Hepatocyte (in vitro differentiated cells): Measurements from ENCODE around the gene TGFB1. TPM values are rescaled to one million over a fixed set of nuclear protein-coding genes. Genes with fewer than 3 reads are reported as not detected.
"Not testable (repeated sequence)": the region's sequence is repeated elsewhere in the genome, so short reads cannot be mapped to it uniquely, and the experiment has no call there.

Experiments
- DNase-seq: peaks from one replicate; pipeline ENCODE4 v3.0.0-alpha.2; 2016; ENCODE audit warnings: low spot score
- H2AFZ ChIP-seq: fragments of 200-600 bp; sonication (generic); 2 replicates; pipeline ENCODE4 v1.6.0; 2016; ENCODE audit warnings: antibody characterized with exemption, mild to moderate bottlenecking
- H3K27ac ChIP-seq: fragments of 200-600 bp; sonication (generic); 2 replicates; pipeline ENCODE4 v1.5.1; 2016; ENCODE audit warnings: mild to moderate bottlenecking
- H3K27me3 ChIP-seq: fragments of 200-600 bp; sonication (generic); 2 replicates; pipeline ENCODE4 v1.6.1; 2016
- H3K36me3 ChIP-seq: fragments of 200-600 bp; sonication (generic); replicated peaks from 2 replicates; pipeline ENCODE4 v1.5.1; 2016; ENCODE audit warnings: low read depth; ENCODE audit not compliant: insufficient read depth
- H3K4me1 ChIP-seq: fragments of 200-600 bp; sonication (generic); 2 replicates; pipeline ENCODE4 v1.5.1; 2016; ENCODE audit warnings: mild to moderate bottlenecking, moderate library complexity; ENCODE audit not compliant: insufficient read depth
- H3K4me2 ChIP-seq: fragments of 200-600 bp; sonication (generic); 2 replicates; pipeline ENCODE4 v1.6.0; 2016
- H3K4me3 ChIP-seq: fragments of 200-600 bp; sonication (generic); 2 replicates; pipeline ENCODE4 v1.5.1; 2016; ENCODE audit warnings: mild to moderate bottlenecking
- H3K79me2 ChIP-seq: fragments of 200-600 bp; sonication (generic); 2 replicates; pipeline ENCODE4 v1.6.0; 2017; ENCODE audit warnings: mild to moderate bottlenecking
- H3K9me2 ChIP-seq: fragments of 200-600 bp; sonication (generic); replicated peaks from 2 replicates; pipeline ENCODE4 v1.6.0; 2017; ENCODE audit warnings: mild to moderate bottlenecking; ENCODE audit not compliant: insufficient read depth
- H3K9me3 ChIP-seq: fragments of 200-600 bp; sonication (generic); 2 replicates; pipeline ENCODE4 v1.5.1; 2016; ENCODE audit warnings: low read depth, mild to moderate bottlenecking
- H4K20me1 ChIP-seq: fragments of 200-600 bp; sonication (generic); 2 replicates; pipeline ENCODE4 v1.6.0; 2016; ENCODE audit warnings: mild to moderate bottlenecking; ENCODE audit not compliant: insufficient read depth, poor library complexity, severe bottlenecking
- EZH2 ChIP-seq: fragments of 200-600 bp; sonication (generic); IDR thresholded peaks from 2 replicates; pipeline ENCODE4 v1.6.1; 2016; ENCODE audit warnings: antibody characterized with exemption, mild to moderate bottlenecking, borderline replicate concordance
- EZH2phosphoT487 ChIP-seq: fragments of 200-600 bp; sonication (generic); IDR thresholded peaks from one replicate; pipeline ENCODE4 v1.6.1; 2018; ENCODE audit warnings: antibody characterized with exemption, mild to moderate bottlenecking, low read depth, moderate library complexity; ENCODE audit not compliant: unreplicated experiment, severe bottlenecking
- WGBS: methylation state at CpG from one replicate; pipeline ENCODE4 v1.1.6; 2016; ENCODE audit warnings: low lambda C conversion rate; ENCODE audit errors: missing lambda C conversion rate; 5-methylcytosine and 5-hydroxymethylcytosine counted together
- polyA plus RNA-seq: library from polyadenylated mRNA; unstranded; fragments of >200 nt; fragmentation: Nextera tagmentation; extraction: Ambion mirVana; gene quantifications from 2 replicates; pipeline ENCODE4 v1.2.1, GENCODE V29; 2016
- total RNA-seq: library from RNA; depleted of rRNA; stranded (reverse); fragments of >200 nt; gene quantifications from 2 replicates; pipeline ENCODE4 v1.2.3, GENCODE V29; 2014
- TF ChIP-seq, protein P1 (sequence below): fragments of 200-600 bp; sonication (generic); IDR thresholded peaks from 2 replicates; pipeline ENCODE4 v1.5.1; 2016; ENCODE audit warnings: antibody characterized with exemption, mild to moderate bottlenecking; ENCODE audit not compliant: poor library complexity

Gene TGFB1
- total and polyA plus RNA-seq, 2 experiments from 2014 or later, result 17.1 to 122 TPM

DNA sequence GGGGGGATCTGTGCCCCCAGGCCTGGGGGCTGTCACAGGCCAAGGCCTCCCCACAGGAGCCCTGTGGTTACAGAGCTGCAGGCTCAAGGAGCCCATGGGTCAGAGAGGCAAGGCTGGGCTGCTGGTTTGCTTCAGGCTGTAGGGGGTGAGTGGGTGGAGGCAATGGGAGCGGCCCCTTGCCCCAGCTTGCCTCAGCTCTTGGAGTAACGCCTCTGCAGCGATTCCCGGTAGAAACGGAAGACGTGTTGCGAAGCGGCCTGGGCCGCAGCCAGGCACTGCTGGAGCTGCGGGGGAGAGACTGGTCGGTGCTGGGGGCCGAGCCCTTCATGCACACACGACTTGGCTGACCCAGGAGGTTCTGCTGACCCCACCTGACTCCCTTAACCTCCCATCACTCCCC, 32.7 kb upstream of the TGFB1 start:
- Histone ChIP-seq H3K4me2 (no peak overlapping the region), H3K79me2 (no peaks in the 10 kb centered on the region), H3K4me3 (no peak overlapping the region), H3K9me3 (no peaks in the 10 kb centered on the region), H3K4me1 (no peaks in the 10 kb centered on the region), H3K27me3 (no peaks in the 10 kb centered on the region), H3K9me2 (no peaks in the 10 kb centered on the region), H3K27ac (no peak overlapping the region), H3K36me3 (no peaks in the 10 kb centered on the region), H2AFZ (no peak overlapping the region), H4K20me1 (no peaks in the 10 kb centered on the region)
- TF ChIP-seq EZH2, result no peak
- TF ChIP-seq EZH2phosphoT487, result no peak
- TF ChIP-seq, protein P1, sequence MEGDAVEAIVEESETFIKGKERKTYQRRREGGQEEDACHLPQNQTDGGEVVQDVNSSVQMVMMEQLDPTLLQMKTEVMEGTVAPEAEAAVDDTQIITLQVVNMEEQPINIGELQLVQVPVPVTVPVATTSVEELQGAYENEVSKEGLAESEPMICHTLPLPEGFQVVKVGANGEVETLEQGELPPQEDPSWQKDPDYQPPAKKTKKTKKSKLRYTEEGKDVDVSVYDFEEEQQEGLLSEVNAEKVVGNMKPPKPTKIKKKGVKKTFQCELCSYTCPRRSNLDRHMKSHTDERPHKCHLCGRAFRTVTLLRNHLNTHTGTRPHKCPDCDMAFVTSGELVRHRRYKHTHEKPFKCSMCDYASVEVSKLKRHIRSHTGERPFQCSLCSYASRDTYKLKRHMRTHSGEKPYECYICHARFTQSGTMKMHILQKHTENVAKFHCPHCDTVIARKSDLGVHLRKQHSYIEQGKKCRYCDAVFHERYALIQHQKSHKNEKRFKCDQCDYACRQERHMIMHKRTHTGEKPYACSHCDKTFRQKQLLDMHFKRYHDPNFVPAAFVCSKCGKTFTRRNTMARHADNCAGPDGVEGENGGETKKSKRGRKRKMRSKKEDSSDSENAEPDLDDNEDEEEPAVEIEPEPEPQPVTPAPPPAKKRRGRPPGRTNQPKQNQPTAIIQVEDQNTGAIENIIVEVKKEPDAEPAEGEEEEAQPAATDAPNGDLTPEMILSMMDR, result no peak
- WGBS, result 93% methylated on average over 11 of the region's 13 CpGs
- no peak for DNase-seq

DNA sequence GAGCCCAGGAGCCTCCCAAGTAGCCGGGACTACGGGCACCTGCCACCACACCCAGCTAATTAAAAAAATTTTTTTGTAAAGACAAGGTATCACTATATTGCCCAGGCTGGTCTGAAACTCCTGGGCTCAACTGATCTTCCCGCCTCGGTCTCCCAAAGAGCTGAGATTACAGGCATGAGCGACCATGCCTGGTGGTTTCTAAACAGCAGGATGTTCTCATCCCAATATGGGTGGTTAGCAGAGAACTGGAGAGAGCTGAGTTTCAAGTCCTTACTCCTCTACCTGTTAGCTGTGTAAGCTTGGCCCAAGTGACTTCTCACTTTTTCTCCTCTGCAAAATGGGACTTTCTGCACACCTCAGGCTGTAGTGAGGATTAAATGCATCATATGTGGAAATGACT, 30.6 kb upstream of the TGFB1 start:
- WGBS, result 89% methylated on average over 5 of the region's 5 CpGs
- TF ChIP-seq EZH2 (no peak), EZH2phosphoT487 (no peak)
- TF ChIP-seq, protein P1, result no peak
- H3K79me2 ChIP-seq, result no peaks in the 10 kb centered on the region
- no peaks in the 10 kb centered on the region for H3K9me3 ChIP-seq
- no peak overlapping the region for H2AFZ ChIP-seq
- no peaks in the 10 kb centered on the region for H4K20me1 ChIP-seq
- H3K4me2 ChIP-seq, result no peak overlapping the region
- H3K36me3 ChIP-seq, result no peaks in the 10 kb centered on the region
- no peak for DNase-seq
- H3K27me3 ChIP-seq, result no peaks in the 10 kb centered on the region
- no peaks in the 10 kb centered on the region for H3K9me2 ChIP-seq
- H3K27ac ChIP-seq, result no peak overlapping the region
- H3K4me3 ChIP-seq, result no peak overlapping the region
- no peaks in the 10 kb centered on the region for H3K4me1 ChIP-seq

DNA sequence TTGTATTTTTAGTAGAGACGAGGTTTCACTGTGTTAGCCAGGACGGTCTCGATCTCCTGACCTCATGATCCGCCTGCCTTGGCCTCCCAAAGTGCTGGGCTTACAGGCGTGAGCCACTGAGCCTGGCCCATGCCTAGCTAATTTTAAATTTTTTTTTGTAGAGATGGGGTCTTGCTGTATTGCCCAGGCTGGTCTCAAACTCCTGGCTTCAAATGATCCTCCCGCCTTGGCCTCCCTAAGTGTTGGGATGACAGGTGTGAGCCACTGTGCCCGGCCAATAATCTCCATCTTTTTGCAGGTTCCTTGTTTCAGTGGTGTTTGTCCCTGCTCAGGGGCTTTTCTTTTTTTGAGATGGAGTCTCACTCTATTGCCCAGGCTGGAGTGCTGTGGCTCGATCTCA, 27.8 kb upstream of the TGFB1 start:
- H4K20me1 ChIP-seq, DNase-seq, H3K9me2 ChIP-seq, H3K79me2 ChIP-seq, H3K4me3 ChIP-seq, H3K9me3 ChIP-seq, H3K4me2 ChIP-seq, H3K36me3 ChIP-seq, H3K4me1 ChIP-seq, H2AFZ ChIP-seq, H3K27ac ChIP-seq, H3K27me3 ChIP-seq: not testable (repeated sequence)
- WGBS, result 96% methylated on average over 8 of the region's 8 CpGs

DNA sequence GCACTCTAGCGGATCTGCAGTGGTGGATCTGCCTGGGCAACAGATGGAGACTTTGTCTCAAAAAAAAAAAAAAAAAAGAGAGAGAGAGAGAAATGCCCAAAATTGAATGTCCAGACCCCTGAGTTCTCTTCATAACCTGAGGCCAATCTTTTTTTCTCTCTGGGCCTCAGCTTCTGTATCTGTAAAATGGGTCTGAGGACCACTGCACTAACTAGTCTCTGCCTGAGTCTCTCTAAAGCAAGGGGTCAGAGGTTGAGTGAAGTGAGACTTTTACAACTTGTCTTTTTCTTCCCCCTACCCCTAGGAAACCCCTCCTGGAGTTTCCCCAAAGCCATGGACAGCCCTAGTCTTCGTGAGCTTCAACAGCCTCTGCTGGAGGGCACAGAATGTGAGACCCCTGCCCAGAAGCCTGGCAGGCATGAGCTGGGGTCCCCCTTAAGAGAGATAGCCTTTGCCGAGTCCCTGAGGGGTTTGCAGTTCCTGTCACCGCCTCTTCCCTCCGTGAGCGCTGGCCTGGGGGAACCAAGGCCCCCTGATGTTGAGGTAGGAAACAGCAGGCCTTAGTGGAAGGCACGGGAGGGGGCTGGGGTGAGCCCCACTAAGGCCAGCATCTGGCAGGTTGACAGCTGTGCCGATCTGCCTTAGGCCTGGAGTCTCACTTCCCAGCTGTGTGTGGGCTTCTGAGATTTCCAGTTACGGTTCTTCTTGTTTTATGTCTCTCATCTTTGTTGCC, 24.4 kb upstream of the TGFB1 start:
- H3K4me2 ChIP-seq, result peak overlapping the region; percentile 48

More for the DNA sequence above, 24.4 kb upstream of the TGFB1 start:
- Histone ChIP-seq H3K4me3 (no peak overlapping the region), H3K9me2 (no peaks in the 10 kb centered on the region), H3K4me1 (peaks cover 14% of the 10 kb centered on the region), H3K36me3 (no peaks in the 10 kb centered on the region), H3K9me3 (no peaks in the 10 kb centered on the region), H4K20me1 (no peaks in the 10 kb centered on the region), H3K27ac (peak overlapping the region; percentile 34), H2AFZ (no peak overlapping the region), H3K27me3 (no peaks in the 10 kb centered on the region), H3K79me2 (peaks cover 10% of the 10 kb centered on the region)
- 60% methylated on average over 9 of the region's 9 CpGs for WGBS
- TF ChIP-seq, protein P1, result peak; percentile 25
- TF ChIP-seq EZH2, result no peak
- peak; percentile 56 for DNase-seq
